Activated T-cell treated with anti-CD3 and anti-CD28 coated beads, Interleukin-2, amount 50 U/mL, for 1 hour (primary cell): ENCODE results near the gene SCAPER.

Source experiments
- DNase-seq: peaks from one replicate; pipeline ENCODE4 v3.0.0-alpha.2; 2020

The SCAPER gene

GRCh38 chr15:76347482-76348055 is 557.6 kb downstream of the SCAPER start:
- DNase-seq, result no peak

GRCh38 chr15:76346669-76347481 is 558.3 kb downstream of the SCAPER start:
- no peak for DNase-seq

- DNase-seq, result peak; percentile 44
These were observed 559.1 kb downstream of the SCAPER start for GRCh38 chr15:76345880-76346668.

DNA sequence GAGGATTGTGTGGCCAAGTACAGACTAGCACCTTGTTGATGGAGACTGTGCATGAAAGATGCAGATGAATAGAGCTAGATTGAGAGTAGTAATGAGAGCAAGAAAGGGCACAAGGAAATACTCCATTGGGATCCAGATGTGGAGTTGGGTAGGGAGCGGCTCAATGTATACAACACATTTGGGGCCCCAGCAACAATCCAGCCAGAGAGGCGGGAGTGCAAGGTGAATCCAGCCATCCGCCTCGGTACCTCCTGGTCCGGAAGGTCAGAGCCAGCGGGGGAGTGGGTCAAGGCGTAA is 559.6 kb downstream of the SCAPER start:
- DNase-seq, result no peak

DNA sequence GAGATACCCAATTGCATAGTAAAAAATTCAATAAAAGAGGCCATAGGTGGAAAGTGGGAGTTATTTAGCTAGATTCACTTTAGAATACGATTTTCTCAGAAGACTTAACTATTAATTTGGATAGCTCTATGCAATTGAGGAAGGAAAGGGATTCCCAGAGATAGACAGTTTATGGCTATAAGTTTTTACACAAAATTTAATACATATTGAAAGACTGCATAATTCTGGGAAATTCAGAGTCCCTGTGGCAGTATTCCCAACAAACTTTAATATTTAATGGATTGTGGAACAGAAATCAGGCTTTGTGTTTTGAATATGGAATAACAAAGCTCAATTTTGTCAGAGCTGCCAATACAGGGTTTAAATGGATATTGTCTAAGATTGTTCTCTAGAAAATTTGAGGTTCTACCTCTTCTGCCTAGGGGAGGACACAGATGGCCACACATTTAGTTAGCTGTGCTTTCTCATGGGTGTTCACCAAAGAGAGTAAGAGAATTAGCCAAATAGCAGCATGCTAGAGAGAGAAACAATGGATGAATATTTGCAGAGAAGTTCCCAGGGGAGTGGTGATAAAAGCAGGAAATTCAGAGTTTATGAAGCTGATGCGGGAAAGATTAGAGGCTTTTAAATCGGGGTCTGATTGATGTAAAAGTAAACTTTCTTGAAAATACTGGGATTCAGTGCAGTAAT is 560.1 kb downstream of the SCAPER start:
- DNase-seq, result no peak

DNA sequence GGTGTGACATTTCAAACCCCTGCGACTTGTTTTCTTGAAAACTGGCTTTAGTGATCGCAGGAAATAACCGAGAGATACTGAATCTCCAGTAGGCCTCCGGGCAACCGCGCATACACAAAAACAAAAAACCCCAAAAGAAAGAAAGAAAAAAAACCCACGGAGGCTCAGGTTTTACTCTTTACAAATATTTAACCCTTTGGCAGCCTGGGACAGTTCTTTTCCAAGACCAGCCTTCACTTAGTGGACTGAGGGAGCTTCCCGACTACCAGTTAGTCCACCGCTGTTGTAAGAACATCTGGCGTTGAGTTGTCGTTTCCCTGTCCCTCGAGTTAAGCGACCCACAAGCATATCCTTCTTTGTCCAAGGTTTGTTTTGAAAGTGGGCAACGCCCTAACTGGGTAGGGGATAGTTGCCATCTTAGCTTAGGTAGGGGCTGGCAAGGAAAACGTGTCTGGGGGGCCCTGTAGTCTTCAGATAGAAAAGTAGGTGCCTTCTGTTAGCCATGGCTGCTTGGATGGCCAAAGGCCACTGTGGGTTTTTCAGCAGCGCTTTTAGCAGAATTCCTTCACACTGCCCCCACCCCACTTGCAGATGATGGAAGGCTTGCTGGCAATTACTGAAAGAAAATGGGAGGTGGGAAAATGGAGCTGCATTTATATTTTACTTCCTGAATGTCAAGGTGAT is 561.7 kb downstream of the SCAPER start:
- DNase-seq, result no peak

DNA sequence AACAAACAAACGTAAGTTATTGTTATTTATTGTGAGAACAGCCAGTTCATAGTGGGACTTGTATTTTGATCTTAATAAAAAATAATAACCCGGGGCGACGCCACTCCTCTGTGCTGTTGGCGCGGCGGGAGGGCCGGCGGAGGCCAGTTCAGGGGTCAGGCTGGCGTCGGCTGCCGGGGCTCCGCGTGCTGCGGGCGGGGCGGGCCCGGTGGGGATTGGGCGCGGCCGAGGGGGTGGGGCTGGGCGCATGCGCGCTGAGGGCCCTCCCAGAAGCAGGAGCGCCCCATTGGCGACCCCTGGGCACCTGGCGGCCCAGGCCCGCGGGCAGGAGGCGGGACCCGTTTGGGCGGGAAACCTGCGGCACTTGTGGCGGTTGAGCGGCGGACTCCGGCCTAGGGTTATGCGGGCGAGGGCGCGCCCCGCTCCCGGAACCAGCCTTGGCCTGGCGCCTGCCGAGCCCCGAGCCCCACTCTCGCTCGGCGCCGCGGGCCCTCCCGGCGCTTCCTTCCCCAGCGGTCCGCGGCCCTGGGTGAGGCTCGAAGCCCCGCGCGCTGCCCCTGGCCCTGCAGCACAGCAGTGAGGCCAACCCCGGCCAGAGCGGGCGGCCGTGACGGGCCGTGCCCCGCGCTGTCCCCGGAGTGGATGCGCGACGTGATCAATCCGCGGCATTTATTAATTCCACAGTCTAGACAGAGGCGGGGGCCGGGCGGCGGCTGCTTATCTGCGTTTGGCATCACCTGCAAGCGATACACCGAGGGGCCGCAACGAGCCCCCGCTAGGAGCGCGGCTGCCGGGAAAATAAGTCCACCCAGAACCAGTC is 562.5 kb downstream of the SCAPER start:
- peak; percentile 41 for DNase-seq

GRCh38 chr15:76342058-76342381 is 563.1 kb downstream of the SCAPER start:
- peak; percentile 33 for DNase-seq

- peak; percentile 40 for DNase-seq
These were observed 563.6 kb downstream of the SCAPER start for GRCh38 chr15:76341366-76342057.

DNA sequence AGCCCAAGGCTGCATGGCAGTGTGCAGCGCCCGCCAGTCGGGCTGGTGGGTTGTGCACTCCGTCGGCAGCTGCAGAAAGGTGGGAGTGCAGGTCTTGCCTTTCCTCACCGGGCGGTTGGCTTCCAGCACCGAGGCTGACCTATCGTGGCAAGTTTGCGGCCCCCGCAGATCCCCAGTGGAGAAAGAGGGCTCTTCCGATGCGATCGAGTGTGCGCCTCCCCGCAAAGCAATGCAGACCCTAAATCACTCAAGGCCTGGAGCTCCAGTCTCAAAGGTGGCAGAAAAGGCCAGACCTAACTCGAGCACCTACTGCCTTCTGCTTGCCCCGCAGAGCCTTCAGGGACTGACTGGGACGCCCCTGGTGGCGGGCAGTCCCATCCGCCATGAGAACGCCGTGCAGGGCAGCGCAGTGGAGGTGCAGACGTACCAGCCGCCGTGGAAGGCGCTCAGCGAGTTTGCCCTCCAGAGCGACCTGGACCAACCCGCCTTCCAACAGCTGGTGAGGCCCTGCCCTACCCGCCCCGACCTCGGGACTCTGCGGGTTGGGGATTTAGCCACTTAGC is 564.3 kb downstream of the SCAPER start:
- DNase-seq, result peak; percentile 63

DNA sequence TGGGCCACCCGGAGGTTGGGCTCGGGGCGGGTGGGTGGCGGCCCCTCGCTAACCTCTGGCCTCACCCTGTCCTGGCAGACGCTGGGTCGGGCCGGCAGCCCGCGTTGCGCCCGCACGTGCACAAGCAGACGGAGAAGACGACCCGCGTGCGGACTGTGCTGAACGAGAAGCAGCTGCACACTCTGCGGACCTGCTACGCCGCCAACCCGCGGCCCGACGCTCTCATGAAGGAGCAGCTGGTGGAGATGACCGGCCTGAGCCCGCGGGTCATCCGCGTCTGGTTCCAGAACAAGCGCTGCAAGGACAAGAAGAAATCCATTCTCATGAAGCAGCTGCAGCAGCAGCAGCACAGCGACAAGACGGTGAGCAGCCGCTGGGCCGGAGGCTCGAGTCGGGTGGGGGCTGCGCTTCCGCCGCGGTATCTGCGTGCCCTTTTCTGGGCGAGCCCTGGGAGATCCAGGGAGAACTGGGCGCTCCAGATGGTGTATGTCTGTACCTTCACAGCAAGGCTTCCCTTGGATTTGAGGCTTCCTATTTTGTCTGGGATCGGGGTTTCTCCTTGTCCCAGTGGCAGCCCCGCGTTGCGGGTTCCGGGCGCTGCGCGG is 564.8 kb downstream of the SCAPER start:
- DNase-seq, result peak; percentile 55

- peak; percentile 44 for DNase-seq
These were observed 565.6 kb downstream of the SCAPER start for GRCh38 chr15:76339305-76340197.

GRCh38 chr15:76338486-76339304 is 566.4 kb downstream of the SCAPER start:
- DNase-seq, result no peak

- DNase-seq, result peak; percentile 51
These were observed 567.2 kb downstream of the SCAPER start for GRCh38 chr15:76337696-76338485.

DNA sequence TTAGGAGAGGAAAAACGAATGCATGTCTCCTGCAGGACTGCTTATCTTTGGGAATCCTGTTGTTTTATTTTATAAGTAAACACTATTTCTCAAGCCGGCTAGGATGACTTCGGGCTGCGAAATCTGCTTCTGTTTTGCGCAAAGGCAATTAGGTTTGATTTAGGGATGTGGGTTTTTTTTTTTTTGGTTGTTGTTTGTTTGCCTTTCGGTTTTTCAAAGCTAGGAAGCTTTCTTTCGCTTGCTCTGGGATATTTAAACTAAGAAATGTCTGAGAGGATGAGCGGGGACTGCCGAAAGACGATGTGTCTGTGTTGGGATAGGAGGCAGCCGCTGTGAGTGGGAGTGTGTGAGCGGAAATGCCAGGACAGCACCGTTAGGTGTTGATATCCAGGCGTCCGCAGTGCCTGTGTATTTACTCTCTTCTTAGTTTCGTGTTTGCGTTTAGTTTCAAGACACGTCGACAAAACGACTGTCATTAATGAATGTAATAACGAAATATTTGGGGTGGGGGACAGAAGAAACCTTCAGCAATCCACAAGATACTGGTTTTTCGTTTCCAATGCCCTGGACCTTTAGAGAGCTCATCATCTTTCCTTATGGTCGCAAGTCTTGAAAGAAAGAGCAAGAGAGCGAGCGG is 568.0 kb downstream of the SCAPER start:
- no peak for DNase-seq

DNA sequence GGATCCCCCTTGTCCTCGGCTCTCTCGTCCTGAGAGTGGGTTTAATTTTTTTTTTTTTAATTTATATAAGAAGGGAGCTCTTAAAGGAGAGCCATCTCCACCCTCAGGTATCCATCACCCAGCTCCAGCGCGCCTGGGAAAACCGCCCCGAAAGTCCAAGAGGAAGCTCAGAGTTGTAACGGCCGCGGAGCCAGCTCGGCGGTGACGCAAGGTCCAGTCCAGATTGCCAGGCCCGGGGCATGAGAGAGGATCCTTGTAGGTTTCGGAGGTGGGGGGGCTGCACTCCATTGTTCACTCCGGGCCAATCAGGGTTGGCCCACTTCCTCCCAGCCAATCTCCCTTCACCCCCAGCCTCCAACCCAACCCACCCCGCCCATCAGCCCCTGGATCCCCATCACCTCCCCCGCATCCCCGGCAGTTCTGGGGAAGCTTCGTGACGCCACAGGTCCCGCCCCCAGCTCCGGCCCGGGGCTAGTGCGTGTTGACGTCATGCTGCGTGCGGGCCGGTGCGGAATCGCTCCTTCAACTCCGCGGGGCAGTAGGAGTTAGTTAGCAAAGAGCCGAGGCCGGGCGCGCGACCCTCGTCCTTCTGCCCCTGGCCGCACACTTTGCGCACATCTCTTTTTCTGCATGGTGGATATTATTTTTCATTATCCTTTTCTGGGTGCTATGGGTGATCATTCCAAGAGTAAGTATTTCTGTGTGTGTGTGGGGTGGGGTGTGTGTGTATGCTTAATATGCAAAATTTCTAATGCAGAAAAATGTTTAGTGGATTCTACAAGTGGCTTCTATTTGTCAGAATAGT is 568.7 kb downstream of the SCAPER start, which contains the start of gene ISL2:
Gene ISL2, plus strand, starts transcription at position 520 of the 805 bp plus-strand sequence. Its CDS starts 111 bp downstream, at position 631.
- peak; percentile 45 for DNase-seq
